ENCODE data around the gene SERF2.

Gene SERF2

DNA sequence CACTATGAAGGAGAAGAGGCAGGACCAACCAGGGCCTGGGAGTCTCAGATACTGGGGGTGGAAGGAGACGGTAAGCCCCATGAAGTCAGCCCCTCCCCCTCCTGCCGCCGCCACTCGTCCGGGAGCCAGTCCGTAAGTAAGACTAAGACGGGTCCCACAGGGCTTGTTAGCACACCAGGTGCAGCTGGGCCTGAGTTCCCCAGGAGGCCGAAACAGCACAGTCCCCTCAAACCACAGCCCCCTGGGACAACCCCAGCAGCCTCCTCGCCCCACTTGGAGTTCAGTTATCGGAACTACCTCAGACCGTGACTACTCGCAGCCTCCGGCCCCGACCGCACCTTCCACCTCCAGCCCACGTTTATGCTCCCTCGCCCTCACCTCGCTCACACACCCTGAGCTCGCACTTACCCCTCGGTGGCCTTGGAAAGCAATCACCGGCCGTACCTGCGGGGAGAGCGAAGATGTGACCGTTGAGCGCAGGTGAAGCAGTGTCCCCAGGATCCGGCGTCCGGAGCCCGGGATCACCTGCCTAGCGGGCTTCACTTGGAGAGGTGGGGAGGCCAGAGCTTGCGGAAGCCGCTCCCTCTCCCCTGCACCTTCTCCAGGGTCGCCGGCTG lies 15.9 kb upstream of the SERF2 start:
- TF ChIP-seq POLR2A (IDR thresholded peaks at IDR 0.05; ENCODE audit: low read length) (no peak), GATA1 (IDR thresholded peaks at IDR 0.05; ENCODE audit: low read depth, low read length) (no peak)
- DNase-seq = peak in 1 of 2 experiments; percentile 20

DNA sequence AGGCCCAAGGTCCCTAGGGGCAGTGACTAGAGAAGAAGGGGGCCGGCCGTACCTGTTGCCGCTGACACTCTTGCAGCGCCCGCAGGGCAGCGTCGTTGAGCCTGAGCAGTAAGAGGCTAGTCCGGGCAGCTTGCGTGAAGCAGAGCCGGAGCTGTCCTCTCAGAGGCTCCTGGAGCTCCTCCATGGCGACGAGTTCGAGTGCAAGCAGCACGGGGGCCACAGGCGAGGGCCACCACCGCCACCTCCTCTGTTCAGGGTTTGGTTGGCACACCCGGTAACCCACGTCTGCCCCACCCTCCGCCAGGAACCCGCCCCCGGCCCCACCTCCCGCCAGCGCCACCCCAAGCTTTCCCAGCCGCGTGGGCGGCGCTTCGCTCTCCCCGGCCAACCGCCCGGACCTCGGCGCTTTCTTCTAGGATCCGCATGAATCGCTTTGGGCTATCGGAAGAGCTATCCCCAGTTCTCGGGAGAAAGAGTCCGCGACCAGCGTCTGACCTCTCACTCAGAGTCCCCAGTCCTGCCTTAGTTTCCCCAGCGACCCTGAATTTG lies 15.3 kb upstream of the SERF2 start, which contains the start of gene ELL3:
ELL3 (minus strand) TSS at position 249 of the 549 bp plus-strand sequence; CDS start at position 184, 65 bp downstream.
- TF ChIP-seq GATA1 (IDR thresholded peaks at IDR 0.05; ENCODE audit: low read depth, low read length) (no peak), POLR2A (IDR thresholded peaks at IDR 0.05; ENCODE audit: low read length) (no peak)
- peak; percentile 86 to 89 for DNase-seq

DNA sequence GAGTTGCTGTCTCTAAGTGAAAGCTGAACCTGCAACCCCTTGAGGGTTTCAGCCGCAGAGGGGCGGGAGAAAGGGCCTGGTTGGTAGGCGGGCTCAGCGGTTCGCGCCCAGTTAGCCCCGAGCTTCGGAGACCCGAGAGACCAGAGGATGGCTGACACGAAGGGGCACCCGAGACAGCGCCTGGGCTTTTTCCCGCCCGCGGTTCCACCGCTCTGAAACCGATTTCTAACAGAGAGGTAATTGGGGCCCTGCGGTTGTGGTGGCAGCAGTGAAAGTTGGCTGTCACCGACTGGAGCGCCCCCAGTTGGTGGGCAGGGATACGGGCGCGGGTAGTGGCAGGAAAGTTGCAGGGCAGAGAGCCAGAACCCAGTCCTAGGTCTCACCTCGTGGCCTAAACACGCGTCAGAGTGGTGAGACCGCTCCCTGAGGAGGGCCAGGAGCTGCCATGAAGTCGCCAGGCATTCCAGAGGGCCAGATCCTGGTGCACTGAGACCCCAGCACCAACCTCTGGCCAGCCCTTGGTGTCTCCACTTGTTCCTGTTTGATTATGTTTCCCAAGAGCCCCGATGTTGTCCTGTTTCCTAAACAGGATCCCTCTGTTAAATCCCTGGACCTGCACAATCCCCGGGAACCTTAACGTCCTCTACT lies 14.7 kb upstream of the SERF2 start:
- DNase-seq = peak; percentile 91 to 92
- TF ChIP-seq GATA1 (IDR thresholded peaks at IDR 0.05; ENCODE audit: low read depth, low read length) (no peak), POLR2A (IDR thresholded peaks at IDR 0.05; ENCODE audit: low read length) (peak; percentile 78)

DNA sequence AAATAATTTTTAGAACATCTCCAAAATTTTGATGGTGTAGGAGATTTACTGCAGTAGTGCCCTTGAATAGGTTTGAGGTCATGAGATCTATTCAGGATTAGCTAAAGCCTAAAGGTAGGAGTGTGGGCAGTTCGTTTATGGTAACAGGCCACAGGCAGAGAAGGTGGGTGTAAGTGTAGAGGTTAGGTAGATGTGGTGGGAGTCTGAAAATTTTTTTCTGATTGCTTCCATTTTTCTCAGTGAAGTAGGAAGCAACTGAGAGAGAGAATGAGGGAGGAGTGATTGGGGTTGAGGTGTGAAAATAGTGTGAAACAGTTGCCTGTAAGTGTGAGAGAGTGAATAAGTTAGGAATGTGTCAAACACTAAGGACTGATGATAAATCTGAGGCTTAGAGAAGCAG lies 13.1 kb upstream of the SERF2 start:
- no peak for DNase-seq
- no peak for TF ChIP-seq GATA1 (IDR thresholded peaks at IDR 0.05; ENCODE audit: low read depth, low read length)
- no peak for TF ChIP-seq POLR2A (IDR thresholded peaks at IDR 0.05; ENCODE audit: low read length)

DNA sequence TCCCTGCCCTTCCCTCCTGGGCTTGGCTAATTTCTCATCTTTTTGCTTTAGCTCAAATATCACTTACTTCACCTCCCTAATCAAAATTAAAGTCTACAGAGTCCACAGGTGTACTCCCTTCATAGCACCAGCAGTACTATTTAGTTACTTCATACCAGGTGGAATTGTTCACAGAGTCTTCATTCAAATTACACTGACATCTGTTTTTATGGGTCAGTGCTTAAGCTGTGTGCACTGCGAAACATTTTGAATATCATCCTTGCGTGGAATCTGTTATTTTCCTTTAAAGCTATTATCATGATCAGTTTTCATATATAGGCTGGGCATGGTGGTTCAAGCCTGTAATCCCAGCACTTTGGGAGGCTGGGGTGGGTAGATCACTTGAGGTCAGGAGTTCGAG lies 2.7 kb upstream of the SERF2 start:
- no peak for DNase-seq
- TF ChIP-seq POLR2A (IDR thresholded peaks at IDR 0.05; ENCODE audit: low read length) = no peak
- TF ChIP-seq GATA1 (IDR thresholded peaks at IDR 0.05; ENCODE audit: low read depth, low read length) = no peak

DNA sequence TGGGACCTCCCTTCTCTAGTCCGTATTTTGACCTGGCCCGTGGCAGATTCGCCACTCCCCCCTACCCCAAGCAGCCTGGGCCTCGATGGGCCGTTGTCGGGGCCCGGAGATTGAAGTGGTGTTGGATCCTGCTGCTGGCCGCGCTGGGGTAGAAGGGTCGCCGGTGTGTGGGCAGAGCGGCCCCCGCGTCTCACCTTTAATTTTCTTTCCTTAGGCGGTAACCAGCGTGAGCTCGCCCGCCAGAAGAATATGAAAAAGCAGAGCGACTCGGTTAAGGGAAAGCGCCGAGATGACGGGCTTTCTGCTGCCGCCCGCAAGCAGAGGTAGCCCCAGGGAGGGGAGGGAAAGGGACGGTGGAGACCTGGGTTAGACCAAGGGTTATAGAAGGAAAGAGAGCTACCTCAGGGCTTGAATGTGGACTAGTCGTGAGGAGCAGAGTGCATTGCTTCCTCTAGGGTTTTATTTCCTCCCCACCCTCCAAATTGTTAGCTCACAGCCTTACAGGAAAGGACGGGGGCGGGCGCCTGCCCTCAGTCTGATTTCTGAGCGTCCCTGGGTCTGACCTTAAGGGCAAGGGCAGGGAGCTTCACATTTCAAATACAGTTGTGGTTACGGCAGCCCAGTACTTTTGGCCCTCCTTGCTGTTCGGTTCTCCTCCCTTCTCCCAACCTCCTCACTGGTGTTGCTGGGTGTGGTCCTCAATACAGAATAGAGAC lies 799 bp downstream of the SERF2 start:
- TF ChIP-seq GATA1 (IDR thresholded peaks at IDR 0.05; ENCODE audit: low read depth, low read length) (no peak), POLR2A (IDR thresholded peaks at IDR 0.05; ENCODE audit: low read length) (no peak)
- DNase-seq = peak; percentile 50 to 69

DNA sequence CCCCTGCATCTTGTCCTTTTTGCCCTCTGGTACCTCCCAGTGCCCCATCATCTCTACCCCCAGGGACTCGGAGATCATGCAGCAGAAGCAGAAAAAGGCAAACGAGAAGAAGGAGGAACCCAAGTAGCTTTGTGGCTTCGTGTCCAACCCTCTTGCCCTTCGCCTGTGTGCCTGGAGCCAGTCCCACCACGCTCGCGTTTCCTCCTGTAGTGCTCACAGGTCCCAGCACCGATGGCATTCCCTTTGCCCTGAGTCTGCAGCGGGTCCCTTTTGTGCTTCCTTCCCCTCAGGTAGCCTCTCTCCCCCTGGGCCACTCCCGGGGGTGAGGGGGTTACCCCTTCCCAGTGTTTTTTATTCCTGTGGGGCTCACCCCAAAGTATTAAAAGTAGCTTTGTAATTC lies 1.5 kb downstream of the SERF2 start:
- no peak for TF ChIP-seq POLR2A (IDR thresholded peaks at IDR 0.05; ENCODE audit: low read length)
- no peak for TF ChIP-seq GATA1 (IDR thresholded peaks at IDR 0.05; ENCODE audit: low read depth, low read length)
- DNase-seq = no peak

DNA sequence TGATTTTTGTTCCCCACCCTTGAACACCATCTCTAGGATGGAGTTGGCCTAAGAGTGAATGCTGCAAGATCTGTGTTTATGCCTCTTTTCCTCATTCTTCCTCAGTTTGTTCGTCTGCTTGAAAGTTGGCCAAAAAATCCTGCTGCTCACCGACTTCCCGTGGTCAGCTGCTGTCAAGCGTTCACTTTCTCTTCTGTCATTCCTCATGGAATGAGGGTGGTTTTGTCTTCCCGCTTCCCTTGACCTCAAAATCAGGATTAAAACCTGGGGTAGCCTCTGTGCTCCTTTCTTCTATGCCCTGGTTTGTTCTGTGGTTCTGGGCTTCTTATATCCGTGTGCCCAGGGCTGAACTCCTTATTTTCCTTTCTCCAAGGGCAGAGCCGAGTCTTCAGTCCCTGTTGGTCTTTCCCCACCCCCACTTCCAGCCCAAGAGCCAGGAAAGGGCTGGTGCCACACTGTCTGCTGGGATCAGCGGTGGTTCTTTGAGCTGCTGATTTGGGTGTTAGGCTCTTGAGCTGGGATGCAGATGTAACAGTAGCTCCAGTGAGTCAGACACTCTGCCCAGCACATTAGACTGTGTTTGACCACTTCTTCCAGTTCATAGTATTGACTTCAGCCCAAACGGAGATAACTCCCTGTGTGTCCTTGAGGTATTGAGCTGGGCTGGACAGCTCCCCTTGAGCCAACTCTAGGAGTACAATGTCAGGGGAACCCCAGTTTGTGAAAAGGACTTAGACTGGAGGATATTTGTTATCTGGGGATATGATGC lies 2.3 kb downstream of the SERF2 start:
- TF ChIP-seq POLR2A (IDR thresholded peaks at IDR 0.05; ENCODE audit: low read length) (no peak), GATA1 (IDR thresholded peaks at IDR 0.05; ENCODE audit: low read depth, low read length) (no peak)
- peak in 1 of 2 experiments; percentile 27 for DNase-seq

DNA sequence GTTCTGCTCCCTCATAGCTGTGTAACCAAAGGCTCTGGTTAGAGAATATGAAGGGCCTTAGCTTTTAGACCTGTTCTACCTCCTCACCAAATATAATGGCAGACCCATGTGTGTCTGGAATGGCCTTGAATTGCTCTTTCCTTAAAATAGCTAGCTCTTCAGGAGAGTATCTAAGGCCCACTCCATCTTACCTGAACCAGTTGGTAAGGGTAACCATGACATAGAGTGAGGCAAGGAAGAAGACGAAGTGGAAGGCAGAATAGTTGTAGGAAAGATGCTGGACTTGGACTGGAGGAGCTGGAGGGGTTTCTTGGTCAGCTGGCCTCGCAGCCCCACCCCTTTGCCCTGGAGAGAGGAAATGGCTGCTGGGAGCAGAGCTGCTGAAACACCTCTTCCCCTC lies 3.1 kb downstream of the SERF2 start:
- no peak for TF ChIP-seq GATA1 (IDR thresholded peaks at IDR 0.05; ENCODE audit: low read depth, low read length)
- no peak for TF ChIP-seq POLR2A (IDR thresholded peaks at IDR 0.05; ENCODE audit: low read length)
- no peak for DNase-seq

DNA sequence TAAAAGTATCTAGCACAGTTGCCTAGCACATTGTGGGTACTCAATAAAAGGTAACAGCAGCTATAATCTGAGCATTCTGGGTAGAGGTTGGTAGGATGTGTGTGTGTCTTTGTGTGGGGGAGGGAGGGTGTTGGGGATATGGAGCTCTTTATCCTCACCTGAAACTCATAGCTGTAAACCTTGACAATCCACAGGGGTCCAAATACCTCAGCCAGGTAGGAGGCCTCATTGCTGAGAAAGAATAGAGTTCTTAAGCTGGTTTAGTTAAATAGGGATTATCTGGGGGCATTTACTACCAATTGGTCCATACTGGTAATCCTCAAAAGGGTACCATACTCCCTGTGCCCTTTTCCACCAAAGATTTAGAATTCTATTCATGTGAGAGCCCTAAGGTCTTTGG lies 3.9 kb downstream of the SERF2 start:
- DNase-seq = no peak
- TF ChIP-seq GATA1 (IDR thresholded peaks at IDR 0.05; ENCODE audit: low read depth, low read length) (no peak), POLR2A (IDR thresholded peaks at IDR 0.05; ENCODE audit: low read length) (no peak)

DNA sequence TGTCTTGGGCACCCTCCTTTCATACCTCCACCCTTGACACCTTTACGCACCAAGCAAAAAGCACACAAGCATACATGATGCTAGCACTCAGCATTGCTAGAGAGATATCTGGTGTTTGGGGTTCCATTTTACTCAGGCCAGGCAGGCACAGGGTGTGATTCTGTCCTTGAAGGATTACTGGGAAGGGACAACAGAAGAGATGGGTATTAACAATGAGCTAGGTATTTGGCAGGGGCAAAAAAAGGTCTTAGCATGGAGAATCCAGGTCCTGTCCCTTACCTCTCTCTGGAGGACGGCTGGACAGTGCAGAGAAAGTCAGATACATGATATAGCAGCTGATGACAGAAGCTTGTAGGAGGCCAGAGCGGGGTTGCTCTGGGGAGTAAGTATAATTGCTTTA lies 4.4 kb downstream of the SERF2 start:
- DNase-seq = no peak
- TF ChIP-seq POLR2A (IDR thresholded peaks at IDR 0.05; ENCODE audit: low read length) (no peak), GATA1 (IDR thresholded peaks at IDR 0.05; ENCODE audit: low read depth, low read length) (no peak)

DNA sequence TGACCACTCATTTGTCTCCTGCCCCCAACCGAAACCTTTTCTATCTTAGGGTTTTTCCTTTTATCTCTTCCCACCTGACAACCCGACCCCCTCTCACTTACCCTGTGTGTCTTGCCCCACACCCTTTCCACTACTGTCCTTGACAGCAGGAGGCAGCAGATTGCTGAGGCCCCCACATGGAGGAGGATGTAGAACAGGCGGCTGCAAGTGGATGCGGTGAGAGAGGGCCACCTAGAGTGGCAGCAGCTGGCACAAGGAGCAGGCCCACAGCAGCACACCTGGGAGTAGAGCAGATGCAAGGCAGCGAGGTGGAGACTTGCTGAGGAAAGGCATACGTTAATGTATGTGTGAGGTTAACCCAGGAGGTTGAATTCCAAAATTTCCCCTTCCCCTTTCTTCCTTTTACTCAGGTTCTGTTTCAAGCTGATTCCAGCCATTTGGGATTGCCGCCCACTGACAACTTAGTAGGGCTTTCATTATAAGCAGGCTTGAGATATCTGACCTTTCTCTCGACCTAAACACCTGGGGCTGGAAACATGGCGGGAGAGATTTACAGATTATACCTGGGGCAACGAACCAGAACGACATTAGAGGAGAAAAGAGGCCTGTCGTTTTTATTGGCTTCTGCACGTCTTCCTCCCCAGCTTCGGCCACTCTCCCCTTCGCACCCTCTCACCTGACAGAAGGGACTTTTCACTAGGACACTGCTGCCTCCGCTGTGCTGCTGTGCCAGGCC lies 7.3 kb downstream of the SERF2 start:
- TF ChIP-seq POLR2A (IDR thresholded peaks at IDR 0.05; ENCODE audit: low read length) (no peak), GATA1 (IDR thresholded peaks at IDR 0.05; ENCODE audit: low read depth, low read length) (no peak)
- peak in 1 of 2 experiments; percentile 47 for DNase-seq

DNA sequence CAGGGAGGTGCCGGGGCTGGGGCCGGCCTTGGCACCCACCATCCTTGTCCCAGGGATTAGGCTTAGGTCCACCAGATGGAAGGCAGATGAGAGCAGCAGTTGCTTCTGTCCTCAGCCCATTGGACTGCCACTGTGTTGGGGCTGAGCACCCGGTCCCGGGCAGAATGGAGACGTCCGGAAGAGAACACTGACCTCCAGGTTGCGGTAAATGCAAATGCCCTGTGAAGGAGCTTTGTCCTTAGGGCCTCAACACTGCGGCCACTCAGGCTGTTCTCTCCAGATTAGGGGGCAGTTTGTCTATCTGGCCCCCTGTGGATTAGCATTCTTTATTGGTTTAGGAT lies 7.8 kb downstream of the SERF2 start, which contains the start of gene SERINC4:
SERINC4 (minus strand) TSS at position 276 of the 341 bp plus-strand sequence; CDS start at position 42, 234 bp downstream.
- TF ChIP-seq GATA1 (IDR thresholded peaks at IDR 0.05; ENCODE audit: low read depth, low read length) (no peak), POLR2A (IDR thresholded peaks at IDR 0.05; ENCODE audit: low read length) (no peak)

More for the DNA sequence above, 7.8 kb downstream of the SERF2 start, which contains the start of gene SERINC4:
- no peak for DNase-seq
